ENCODE results near the gene EXOSC10. TPM values are rescaled to one million over a fixed set of nuclear protein-coding genes. Genes with fewer than 3 reads are reported as not detected.

The EXOSC10 gene
- polyA plus RNA-seq, 1 of the 3 experiments (the other 2 are of a cell fraction): 62.5 TPM

DNA sequence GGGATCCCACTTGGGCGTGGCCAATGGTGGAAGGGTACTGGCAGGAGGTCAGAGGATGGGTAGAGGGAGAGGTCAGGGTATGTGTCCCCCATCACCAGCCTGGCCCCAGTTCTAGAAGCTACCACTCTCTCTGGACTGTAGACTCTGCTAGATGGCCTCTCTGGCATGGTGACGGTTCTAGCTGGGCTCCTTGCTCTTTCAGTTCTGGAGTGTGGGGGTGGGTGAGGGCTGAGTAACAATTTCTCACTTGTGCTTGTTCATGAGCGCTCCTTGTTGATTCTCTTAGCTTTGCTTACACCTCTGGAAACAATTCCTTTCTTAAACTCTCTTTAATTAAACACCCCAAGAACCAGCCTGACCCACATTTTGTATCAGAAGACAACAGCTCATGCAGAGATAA is 25.3 kb upstream of the EXOSC10 start (continued):
- TF ChIP-seq, protein P1, sequence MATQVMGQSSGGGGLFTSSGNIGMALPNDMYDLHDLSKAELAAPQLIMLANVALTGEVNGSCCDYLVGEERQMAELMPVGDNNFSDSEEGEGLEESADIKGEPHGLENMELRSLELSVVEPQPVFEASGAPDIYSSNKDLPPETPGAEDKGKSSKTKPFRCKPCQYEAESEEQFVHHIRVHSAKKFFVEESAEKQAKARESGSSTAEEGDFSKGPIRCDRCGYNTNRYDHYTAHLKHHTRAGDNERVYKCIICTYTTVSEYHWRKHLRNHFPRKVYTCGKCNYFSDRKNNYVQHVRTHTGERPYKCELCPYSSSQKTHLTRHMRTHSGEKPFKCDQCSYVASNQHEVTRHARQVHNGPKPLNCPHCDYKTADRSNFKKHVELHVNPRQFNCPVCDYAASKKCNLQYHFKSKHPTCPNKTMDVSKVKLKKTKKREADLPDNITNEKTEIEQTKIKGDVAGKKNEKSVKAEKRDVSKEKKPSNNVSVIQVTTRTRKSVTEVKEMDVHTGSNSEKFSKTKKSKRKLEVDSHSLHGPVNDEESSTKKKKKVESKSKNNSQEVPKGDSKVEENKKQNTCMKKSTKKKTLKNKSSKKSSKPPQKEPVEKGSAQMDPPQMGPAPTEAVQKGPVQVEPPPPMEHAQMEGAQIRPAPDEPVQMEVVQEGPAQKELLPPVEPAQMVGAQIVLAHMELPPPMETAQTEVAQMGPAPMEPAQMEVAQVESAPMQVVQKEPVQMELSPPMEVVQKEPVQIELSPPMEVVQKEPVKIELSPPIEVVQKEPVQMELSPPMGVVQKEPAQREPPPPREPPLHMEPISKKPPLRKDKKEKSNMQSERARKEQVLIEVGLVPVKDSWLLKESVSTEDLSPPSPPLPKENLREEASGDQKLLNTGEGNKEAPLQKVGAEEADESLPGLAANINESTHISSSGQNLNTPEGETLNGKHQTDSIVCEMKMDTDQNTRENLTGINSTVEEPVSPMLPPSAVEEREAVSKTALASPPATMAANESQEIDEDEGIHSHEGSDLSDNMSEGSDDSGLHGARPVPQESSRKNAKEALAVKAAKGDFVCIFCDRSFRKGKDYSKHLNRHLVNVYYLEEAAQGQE (IDR thresholded peaks at IDR 0.05; ENCODE audit: low read depth, low read length): no peak
- TF ChIP-seq NFIC (IDR thresholded peaks at IDR 0.05; ENCODE audit: borderline replicate concordance): no peak
- TF ChIP-seq YY1 (IDR thresholded peaks at IDR 0.05; ENCODE audit: low read depth): no peak
- TF ChIP-seq SMC3 (IDR thresholded peaks at IDR 0.05; ENCODE audit: low read depth, low read length): no peak

DNA sequence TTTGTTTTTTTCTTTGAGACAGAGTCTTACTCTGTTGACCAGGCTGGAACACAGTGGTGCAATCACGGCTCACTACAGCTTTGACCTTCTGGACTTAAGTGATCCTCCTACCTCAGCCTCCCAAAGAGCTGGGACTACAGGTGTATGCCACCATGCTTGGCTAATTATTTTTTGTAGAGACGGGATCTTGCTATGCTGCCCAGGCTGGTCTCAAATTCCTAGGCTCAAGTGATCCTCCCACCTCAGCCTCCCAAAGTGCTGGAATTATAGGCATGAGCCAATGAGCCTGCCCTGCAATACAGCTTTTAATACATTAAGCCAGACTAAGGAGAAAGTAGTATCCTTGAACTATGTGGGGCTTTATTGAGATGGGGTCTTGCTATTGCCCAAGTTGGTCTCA is 16.6 kb upstream of the EXOSC10 start:
- Histone ChIP-seq H4K20me1 (ENCODE audit: insufficient read depth) (no peaks in the 10 kb centered on the region), H3K36me3 (replicated peaks in 1 of 2; ENCODE audit: control insufficient read depth in 1 of 2, insufficient read depth in 2 of 2, low read length in 1 of 2) (peaks cover 31 to 45% of the 10 kb centered on the region in 2 experiments), H2AFZ (ENCODE audit: low read depth) (no peak overlapping the region), H3K4me3 (ENCODE audit: low read depth in 2 of 2, low read length in 1 of 2) (no peak overlapping the region), H3K9me2 (no peaks in the 10 kb centered on the region), H3F3A (replicated peaks; ENCODE audit: insufficient read depth) (no peaks in the 10 kb centered on the region), H3K9me3 (no peaks in the 10 kb centered on the region), H3K27ac (ENCODE audit: low read depth in 2 of 2, low read length in 1 of 2) (no peak overlapping the region), H3K4me1 (ENCODE audit: control insufficient read depth in 1 of 2, insufficient read depth in 2 of 2, low read depth in 1 of 2, low read length in 1 of 2) (no peaks in the 10 kb centered on the region), H3K4me2 (no peak overlapping the region), H3K79me2 (ENCODE audit: insufficient read depth) (no peaks in the 10 kb centered on the region), H3K27me3 (ENCODE audit: insufficient read depth) (no peaks in the 10 kb centered on the region), H3K9ac (no peak overlapping the region)
- ChIA-PET POLR2A (no interaction called here), CTCF (no interaction called here)
- WGBS (ENCODE audit: low lambda C conversion rate): 95% methylated on average over 2 of the region's 2 CpGs
- TF ChIP-seq FOSL2 (IDR thresholded peaks at IDR 0.05; ENCODE audit: borderline replicate concordance, low read depth) (no peak), FOXM1 (IDR thresholded peaks at IDR 0.05; ENCODE audit: low read depth) (no peak), RFX5 (IDR thresholded peaks at IDR 0.05; ENCODE audit: low read length) (no peak), TAF1 (IDR thresholded peaks at IDR 0.05; ENCODE audit: borderline replicate concordance, low read depth, low read length) (no peak), JUND (IDR thresholded peaks at IDR 0.05) (no peak), MEF2A (IDR thresholded peaks at IDR 0.05; ENCODE audit: borderline replicate concordance, low read depth) (no peak), ELF1 (IDR thresholded peaks at IDR 0.05) (no peak), GABPA (IDR thresholded peaks at IDR 0.05; ENCODE audit: low read depth) (no peak), TEAD4 (IDR thresholded peaks at IDR 0.05; ENCODE audit: borderline replicate concordance, insufficient read depth) (no peak), RAD21 (IDR thresholded peaks at IDR 0.05; ENCODE audit: low read length) (no peak), FOXJ3 (CRISPR knock-in tag; IDR thresholded peaks at IDR 0.05) (no peak), SIN3A (IDR thresholded peaks at IDR 0.05; ENCODE audit: borderline replicate concordance, low read depth, low read length) (no peak), RXRA (IDR thresholded peaks at IDR 0.05; ENCODE audit: borderline replicate concordance, low read depth) (no peak)
- TF ChIP-seq, protein P2, sequence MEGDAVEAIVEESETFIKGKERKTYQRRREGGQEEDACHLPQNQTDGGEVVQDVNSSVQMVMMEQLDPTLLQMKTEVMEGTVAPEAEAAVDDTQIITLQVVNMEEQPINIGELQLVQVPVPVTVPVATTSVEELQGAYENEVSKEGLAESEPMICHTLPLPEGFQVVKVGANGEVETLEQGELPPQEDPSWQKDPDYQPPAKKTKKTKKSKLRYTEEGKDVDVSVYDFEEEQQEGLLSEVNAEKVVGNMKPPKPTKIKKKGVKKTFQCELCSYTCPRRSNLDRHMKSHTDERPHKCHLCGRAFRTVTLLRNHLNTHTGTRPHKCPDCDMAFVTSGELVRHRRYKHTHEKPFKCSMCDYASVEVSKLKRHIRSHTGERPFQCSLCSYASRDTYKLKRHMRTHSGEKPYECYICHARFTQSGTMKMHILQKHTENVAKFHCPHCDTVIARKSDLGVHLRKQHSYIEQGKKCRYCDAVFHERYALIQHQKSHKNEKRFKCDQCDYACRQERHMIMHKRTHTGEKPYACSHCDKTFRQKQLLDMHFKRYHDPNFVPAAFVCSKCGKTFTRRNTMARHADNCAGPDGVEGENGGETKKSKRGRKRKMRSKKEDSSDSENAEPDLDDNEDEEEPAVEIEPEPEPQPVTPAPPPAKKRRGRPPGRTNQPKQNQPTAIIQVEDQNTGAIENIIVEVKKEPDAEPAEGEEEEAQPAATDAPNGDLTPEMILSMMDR (IDR thresholded peaks at IDR 0.05): no peak
- TF ChIP-seq, protein P1 (IDR thresholded peaks at IDR 0.05; ENCODE audit: low read depth, low read length): no peak
- TF ChIP-seq, protein P3, sequence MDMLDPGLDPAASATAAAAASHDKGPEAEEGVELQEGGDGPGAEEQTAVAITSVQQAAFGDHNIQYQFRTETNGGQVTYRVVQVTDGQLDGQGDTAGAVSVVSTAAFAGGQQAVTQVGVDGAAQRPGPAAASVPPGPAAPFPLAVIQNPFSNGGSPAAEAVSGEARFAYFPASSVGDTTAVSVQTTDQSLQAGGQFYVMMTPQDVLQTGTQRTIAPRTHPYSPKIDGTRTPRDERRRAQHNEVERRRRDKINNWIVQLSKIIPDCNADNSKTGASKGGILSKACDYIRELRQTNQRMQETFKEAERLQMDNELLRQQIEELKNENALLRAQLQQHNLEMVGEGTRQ (IDR thresholded peaks at IDR 0.05; ENCODE audit: borderline replicate concordance, low read depth, low read length): no peak
- TF ChIP-seq, protein P4, sequence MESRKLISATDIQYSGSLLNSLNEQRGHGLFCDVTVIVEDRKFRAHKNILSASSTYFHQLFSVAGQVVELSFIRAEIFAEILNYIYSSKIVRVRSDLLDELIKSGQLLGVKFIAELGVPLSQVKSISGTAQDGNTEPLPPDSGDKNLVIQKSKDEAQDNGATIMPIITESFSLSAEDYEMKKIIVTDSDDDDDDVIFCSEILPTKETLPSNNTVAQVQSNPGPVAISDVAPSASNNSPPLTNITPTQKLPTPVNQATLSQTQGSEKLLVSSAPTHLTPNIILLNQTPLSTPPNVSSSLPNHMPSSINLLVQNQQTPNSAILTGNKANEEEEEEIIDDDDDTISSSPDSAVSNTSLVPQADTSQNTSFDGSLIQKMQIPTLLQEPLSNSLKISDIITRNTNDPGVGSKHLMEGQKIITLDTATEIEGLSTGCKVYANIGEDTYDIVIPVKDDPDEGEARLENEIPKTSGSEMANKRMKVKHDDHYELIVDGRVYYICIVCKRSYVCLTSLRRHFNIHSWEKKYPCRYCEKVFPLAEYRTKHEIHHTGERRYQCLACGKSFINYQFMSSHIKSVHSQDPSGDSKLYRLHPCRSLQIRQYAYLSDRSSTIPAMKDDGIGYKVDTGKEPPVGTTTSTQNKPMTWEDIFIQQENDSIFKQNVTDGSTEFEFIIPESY (IDR thresholded peaks at IDR 0.05; ENCODE audit: borderline replicate concordance, low read depth): no peak
- DNase-seq: no peak
